Measurements from ENCODE around the gene WBP11.
"Not testable (repeated sequence)": the region's sequence is repeated elsewhere in the genome, so short reads cannot be mapped to it uniquely, and the experiment has no call there.

The WBP11 gene

DNA sequence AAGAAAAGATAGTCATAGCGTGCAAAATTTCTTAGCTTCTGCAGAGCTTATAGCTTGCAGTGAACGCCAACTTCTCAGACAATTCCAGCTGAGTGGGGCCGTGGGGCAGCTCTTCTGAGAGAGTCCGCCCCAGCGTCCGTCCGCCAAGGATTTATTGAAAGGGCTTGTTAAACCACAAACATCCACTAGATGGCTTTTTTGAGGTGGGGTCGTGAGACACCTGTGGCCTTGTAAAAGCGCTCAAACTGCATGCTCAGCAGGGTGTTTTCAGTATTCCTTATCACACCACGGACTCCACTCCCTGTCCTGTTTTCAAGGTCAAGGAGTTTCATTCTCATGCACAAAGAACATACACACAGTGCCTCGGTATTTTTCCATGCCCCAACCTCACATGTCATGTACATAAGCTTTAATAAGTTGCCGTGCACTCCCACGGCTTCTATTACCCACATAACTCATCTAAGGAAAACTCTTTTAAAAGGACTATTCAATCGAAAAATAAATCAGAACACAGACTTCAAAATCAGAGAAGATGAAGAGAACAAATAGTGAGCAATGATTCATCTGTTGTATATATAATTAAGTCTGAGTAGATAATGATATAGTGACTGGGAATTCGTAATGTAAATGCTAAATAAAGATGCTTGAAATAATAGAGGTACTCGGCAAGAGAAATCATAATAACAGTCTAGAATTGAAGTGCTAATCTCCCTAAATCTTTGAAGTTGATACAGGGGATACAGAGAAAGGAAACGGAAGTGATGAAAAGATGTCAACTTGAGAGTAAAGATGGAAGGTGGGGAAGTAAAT is 46.7 kb downstream of the WBP11 start:
- H3K4me3 ChIP-seq (replicated peaks; ENCODE audit: low read depth, low read length) = no peak overlapping the region
- DNase-seq (ENCODE audit: extremely low read depth, low read depth) = no peak
- TF ChIP-seq, protein P1, sequence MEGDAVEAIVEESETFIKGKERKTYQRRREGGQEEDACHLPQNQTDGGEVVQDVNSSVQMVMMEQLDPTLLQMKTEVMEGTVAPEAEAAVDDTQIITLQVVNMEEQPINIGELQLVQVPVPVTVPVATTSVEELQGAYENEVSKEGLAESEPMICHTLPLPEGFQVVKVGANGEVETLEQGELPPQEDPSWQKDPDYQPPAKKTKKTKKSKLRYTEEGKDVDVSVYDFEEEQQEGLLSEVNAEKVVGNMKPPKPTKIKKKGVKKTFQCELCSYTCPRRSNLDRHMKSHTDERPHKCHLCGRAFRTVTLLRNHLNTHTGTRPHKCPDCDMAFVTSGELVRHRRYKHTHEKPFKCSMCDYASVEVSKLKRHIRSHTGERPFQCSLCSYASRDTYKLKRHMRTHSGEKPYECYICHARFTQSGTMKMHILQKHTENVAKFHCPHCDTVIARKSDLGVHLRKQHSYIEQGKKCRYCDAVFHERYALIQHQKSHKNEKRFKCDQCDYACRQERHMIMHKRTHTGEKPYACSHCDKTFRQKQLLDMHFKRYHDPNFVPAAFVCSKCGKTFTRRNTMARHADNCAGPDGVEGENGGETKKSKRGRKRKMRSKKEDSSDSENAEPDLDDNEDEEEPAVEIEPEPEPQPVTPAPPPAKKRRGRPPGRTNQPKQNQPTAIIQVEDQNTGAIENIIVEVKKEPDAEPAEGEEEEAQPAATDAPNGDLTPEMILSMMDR (IDR thresholded peaks at IDR 0.05; ENCODE audit: low read depth, low read length, missing control alignments) = peak; percentile 36

DNA sequence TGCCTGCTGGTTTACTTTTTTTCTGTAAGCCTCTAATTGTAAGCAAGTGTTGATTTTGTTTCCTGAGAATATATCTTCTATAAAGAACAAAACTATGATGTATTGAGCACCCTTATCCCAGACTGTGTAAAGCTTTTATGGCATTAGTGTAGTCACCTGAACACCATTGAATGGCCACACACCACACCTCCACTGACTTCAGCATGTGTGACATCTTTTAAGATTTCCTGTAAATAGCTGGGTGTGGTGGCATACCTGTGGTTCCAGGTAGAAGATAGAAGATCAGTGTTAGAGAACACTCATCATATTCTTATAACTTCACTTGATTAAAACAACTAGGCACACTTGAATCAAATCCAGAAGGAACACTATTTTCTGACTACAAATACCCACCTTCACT is 51.3 kb downstream of the WBP11 start:
- TF ChIP-seq, protein P1 (IDR thresholded peaks at IDR 0.05; ENCODE audit: low read depth, low read length, missing control alignments) = no peak
- DNase-seq (ENCODE audit: extremely low read depth, low read depth) = no peak
- H3K4me3 ChIP-seq (replicated peaks; ENCODE audit: low read depth, low read length) = no peak overlapping the region

DNA sequence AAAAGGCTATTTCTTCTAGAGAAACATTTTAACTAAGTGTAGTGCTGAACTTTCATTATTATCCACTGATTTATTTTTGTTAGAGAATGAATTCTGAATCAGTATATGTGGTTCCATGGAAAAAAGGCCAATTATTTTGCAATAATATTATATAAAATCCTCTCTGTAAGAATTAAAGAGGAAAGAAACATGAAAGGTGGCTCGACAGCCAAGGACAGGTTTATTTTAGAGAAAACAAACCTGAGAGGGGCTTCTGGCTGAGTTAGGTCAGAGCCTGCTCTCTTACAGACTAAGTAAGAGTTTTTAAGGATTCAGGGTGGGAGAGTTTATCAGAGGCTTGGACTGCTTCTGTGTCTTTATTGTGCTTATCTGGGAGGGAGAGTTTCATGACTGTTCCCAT is 60.2 kb downstream of the WBP11 start:
- no peak overlapping the region for H3K4me3 ChIP-seq (replicated peaks; ENCODE audit: low read depth, low read length)
- DNase-seq (ENCODE audit: extremely low read depth, low read depth) = no peak
- TF ChIP-seq, protein P1 (IDR thresholded peaks at IDR 0.05; ENCODE audit: low read depth, low read length, missing control alignments) = no peak

DNA sequence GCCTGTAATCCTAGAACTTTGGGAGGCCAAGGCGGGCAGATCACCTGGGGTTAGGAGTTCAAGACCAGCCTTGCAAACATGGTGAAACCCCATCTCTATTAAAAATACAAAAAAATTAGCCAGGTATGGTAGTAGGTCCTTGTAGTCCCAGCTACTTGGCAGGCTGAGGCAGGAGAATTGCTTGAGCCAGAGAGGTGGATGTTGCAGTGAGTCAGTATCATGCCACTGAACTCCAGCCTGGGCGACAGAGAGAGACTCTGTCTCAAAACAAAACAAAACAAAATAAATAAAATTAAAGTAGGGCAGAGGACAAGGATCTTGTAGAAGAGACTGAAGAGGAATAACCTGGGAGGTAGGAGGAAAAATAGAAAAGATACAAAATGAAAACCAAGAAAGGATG is 61.3 kb downstream of the WBP11 start:
- no peak overlapping the region for H3K4me3 ChIP-seq (replicated peaks; ENCODE audit: low read depth, low read length)
- no peak for DNase-seq (ENCODE audit: extremely low read depth, low read depth)
- TF ChIP-seq, protein P1 (IDR thresholded peaks at IDR 0.05; ENCODE audit: low read depth, low read length, missing control alignments) = no peak

DNA sequence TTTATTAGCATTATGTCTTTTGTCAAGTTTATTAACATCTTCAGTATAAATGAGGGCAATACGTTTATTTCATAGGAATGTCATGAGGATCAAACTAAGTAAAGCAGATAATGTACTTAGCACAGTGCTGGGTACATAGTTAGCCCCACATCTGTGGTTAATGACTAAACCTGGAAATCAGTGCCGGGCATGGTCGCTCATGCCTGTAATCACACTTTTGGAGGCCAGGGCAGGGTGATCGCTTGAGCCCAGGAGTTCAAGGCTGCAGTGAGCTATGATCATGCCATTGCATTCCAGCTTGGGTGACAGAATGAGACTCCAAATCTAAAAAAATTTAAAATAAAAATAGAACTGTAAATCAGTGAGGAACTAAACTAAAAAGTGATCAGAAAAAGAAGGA is 62.1 kb downstream of the WBP11 start:
- no peak overlapping the region for H3K4me3 ChIP-seq (replicated peaks; ENCODE audit: low read depth, low read length)
- TF ChIP-seq, protein P1 (IDR thresholded peaks at IDR 0.05; ENCODE audit: low read depth, low read length, missing control alignments) = no peak
- DNase-seq (ENCODE audit: extremely low read depth, low read depth) = no peak

DNA sequence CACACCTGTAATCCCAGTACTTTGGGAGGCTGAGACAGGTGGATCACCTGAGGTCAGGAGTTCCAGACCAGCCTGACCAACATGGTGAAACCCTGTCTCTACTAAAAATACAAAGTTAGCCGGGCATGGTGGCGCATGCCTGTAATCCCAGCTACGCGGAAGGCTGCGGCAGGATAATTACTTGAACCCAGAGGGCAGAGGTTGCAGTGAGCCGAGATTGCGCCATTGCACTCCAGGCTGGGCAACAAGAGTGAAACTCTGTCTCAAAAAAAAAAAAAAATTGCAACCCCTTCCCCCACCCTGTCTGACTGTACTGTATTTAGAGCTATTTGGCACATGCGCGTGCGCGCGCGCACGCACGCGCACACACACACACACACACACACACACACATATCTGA is 66.8 kb downstream of the WBP11 start:
- not testable (repeated sequence) for DNase-seq (ENCODE audit: extremely low read depth, low read depth)

More for the DNA sequence above, 66.8 kb downstream of the WBP11 start:
- not testable (repeated sequence) for H3K4me3 ChIP-seq (replicated peaks; ENCODE audit: low read depth, low read length)

Data from HFF-Myc (cell line).